ENCODE measurements around the gene PBRM1.

- no peak for TF ChIP-seq SRSF4 (IDR thresholded peaks at IDR 0.05; ENCODE audit: low read depth, low read length, poor library complexity, severe bottlenecking)
- no peak for TF ChIP-seq ELF1 (CRISPR knock-in tag; IDR thresholded peaks at IDR 0.05)
- no peak for TF ChIP-seq ZBTB43 (CRISPR knock-in tag; conservative IDR thresholded peaks at IDR 0.05)
- no peak for TF ChIP-seq CTCF (CRISPR knock-in tag; IDR thresholded peaks at IDR 0.05)
- TF ChIP-seq ARID2 (CRISPR knock-in tag; IDR thresholded peaks at IDR 0.05; ENCODE audit: borderline replicate concordance), result no peak
- TF ChIP-seq ARNT (IDR thresholded peaks at IDR 0.05), result no peak
- no peak for TF ChIP-seq FOXP4 (CRISPR knock-in tag; IDR thresholded peaks at IDR 0.05)
- no peak for TF ChIP-seq POLR2AphosphoS5 (IDR thresholded peaks at IDR 0.05; ENCODE audit: low read depth, low read length)
Observed at GRCh38 chr3:52521881-52522650, 163.6 kb downstream of the PBRM1 start.
